Ishikawa (cell line): ENCODE measurements around the gene EXOC4.

Experiments used
- RAD21 ChIP-seq: IDR thresholded peaks from 2 replicates; pipeline ENCODE4 v1.6.1; 2012; ENCODE audit warnings: low read depth
- TAF1 ChIP-seq: IDR thresholded peaks from 2 replicates; pipeline ENCODE4 v1.6.1; 2012; ENCODE audit warnings: low read depth, mild to moderate bottlenecking

DNA sequence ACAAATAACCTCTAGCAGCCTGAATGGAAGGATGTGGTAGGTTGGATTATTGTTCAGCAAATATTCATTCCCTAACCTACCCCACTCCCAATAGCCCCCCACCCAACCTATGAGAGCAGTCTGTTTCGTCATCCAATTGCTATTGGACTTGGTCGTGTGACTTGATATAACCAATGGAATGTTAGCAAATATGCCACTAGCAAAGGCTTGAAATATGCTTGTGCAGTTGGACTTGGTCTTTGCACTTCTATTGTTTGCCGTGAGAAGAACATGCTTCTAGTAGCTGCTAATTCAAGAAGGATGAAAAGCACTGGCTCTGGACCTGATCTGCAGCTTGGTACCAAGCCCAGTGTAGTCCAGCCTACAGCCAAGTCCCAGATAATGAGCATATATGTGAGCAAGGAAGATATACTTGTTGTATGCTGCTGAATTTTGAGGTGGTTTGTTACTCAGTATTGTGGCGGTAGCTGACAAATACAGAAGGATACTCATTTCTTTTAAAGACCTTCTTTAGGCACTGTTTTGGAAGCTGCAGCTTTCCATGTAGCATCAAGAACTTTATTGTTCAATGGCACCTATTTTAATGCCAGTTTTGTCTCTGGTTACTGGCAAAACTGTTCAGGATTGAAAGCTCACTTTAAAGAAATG is 180.4 kb downstream of the EXOC4 start:
- TF ChIP-seq RAD21 = no peak
- no peak for TF ChIP-seq TAF1
